Renal cortical epithelial cell (primary cell): ENCODE results near the gene ITGB6. TPM values are rescaled to one million over a fixed set of nuclear protein-coding genes. Genes with fewer than 3 reads are reported as not detected.
A peak's percentile ranks its signal among the peaks of the same experiment; 100 is the strongest.

Source experiments
- DNase-seq: peaks from one replicate; pipeline ENCODE4 v3.0.0-alpha.2; 2011; ENCODE audit warnings: low read depth
- total RNA-seq: library from RNA; depleted of rRNA; stranded (reverse); fragments of >200 nt; gene quantifications from 2 replicates; pipeline ENCODE4 v1.2.3, GENCODE V29; 2014

ITGB6 gene
- total RNA-seq, 1 donor from 2014 or later = 259 TPM

DNA sequence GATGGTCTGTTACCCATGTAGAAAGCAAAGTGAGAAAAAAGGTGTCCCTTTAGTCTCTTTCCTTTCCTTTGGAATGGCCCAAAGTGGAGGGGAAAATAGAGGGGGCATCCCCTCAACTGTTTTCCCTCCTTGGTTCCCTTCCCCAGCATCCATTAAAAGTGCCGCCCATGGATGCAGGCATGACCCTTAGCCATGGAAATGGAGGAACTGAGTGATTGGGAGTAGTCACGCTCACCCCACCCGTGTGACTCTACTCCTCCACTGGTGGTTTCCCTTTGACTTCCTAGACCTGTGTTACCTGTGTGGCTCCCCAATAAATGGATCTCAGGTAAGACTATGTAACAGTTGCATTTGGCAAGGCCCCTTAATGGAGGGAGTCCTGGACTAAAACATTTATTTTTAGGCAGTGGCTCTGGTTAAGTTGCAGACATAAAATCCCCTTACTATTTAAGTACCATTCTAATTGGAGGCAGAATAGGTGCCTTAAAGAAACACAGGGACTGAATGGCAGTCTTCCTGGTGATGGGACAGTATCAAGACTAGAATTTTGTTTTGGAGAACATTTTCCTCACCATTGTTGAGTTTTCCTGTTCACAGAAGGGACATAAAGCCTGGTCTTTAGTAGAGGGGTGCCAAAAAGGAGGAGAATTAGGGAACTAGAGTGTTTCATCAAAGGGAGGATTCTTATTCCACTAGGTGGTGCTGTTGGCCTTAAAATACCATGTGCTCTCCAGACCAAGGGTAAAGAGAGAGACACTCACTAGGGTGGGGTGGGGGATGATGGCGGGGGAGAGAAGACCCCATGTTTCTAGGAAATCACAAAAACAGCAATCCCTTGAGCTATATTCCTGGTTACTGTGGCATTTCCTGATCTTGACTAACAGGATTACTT, 112.0 kb downstream of the ITGB6 start:
- DNase-seq = no peak

- no peak for DNase-seq
These were observed 114.4 kb downstream of the ITGB6 start for GRCh38 chr2:160085662-160086061.

GRCh38 chr2:160077912-160078810, 121.9 kb downstream of the ITGB6 start:
- DNase-seq = peak; percentile 57

DNA sequence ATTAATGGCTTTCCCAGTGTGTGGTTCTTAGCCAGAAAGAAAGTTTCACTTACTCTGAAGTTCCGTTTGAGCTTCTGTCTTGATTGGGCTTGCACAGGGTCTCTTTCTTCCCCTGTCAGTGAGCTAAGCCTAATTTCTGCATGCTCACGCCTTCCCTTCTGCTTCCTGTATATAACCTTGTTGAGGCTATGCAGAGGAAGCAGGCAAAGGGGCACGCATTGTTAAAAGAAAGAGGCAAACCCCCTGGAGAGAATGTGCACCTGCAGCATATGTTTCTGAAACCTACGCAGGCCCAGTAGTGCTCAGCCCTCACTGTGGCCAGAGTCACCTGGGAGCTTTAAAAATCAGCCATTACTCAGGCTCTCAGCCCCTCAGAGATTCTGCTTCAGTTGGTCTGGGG, 123.2 kb downstream of the ITGB6 start:
- no peak for DNase-seq

GRCh38 chr2:160076241-160076640, 123.8 kb downstream of the ITGB6 start:
- DNase-seq = peak; percentile 49

GRCh38 chr2:160075171-160075570, 124.9 kb downstream of the ITGB6 start:
- DNase-seq = no peak

DNA sequence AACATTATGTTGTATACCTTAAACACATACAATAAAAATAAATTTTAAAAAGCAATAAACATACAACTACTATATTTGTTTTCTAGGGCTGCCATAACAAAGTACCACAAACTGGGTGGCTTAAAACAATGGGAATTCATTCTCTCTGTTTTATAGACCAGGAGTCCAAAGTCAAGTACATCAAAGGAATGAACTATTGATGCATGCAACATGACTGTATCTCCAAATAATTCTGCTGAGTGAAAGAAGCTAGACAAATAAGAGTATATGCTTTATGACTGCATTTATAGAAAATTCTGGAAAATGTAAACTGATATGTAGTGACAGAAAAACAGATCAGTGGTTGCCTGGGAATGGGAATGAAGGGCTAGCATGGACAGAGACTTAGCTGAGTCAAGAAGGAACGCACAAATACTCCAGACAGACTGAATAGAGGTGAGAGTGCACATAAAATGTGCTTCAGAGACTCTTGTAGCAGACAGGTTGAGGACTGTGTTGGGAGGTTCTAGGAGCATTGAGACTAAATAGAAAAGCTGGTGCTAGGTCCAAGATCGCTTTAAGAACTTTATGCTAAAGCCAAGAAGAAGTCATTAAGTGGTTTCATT, 126.7 kb downstream of the ITGB6 start:
- DNase-seq = no peak

DNA sequence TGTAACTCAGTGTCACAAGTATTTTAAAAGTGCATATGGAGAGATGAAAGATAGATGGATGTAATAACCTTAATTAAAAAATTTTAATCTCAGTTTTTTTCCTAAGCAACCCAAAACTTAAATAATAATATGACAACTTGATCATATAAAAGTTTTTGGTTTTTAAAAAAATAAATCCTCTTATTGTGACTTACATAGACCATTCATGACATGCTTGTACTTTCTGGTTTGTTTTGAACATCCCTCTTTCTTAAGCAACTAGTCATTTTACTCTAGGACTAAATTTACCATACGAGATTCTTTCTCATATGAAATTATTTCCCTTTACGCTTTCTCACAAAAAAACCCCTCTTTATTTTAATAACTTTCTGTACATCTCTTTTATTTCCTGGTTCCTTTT, 131.2 kb downstream of the ITGB6 start:
- DNase-seq = no peak

DNA sequence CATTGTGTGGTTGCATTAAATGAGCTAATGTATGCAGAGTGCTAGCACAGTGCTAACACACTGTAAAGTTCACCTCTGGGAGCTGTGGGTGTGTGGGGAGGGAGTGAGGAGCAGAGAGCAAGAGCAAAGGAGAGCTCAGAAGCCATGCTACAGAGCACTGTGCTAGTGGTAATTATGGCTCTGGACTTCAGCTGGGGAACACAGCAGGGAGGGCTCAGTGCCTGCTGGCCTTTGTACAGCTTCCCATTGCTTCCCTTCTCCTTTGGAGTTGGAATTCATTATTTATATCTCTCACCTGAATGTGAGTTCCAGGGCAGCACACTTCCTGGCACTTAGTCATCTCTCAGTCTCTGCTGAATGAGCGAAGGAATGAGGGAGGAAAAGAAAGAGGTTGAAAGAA, 135.2 kb downstream of the ITGB6 start:
- no peak for DNase-seq

DNA sequence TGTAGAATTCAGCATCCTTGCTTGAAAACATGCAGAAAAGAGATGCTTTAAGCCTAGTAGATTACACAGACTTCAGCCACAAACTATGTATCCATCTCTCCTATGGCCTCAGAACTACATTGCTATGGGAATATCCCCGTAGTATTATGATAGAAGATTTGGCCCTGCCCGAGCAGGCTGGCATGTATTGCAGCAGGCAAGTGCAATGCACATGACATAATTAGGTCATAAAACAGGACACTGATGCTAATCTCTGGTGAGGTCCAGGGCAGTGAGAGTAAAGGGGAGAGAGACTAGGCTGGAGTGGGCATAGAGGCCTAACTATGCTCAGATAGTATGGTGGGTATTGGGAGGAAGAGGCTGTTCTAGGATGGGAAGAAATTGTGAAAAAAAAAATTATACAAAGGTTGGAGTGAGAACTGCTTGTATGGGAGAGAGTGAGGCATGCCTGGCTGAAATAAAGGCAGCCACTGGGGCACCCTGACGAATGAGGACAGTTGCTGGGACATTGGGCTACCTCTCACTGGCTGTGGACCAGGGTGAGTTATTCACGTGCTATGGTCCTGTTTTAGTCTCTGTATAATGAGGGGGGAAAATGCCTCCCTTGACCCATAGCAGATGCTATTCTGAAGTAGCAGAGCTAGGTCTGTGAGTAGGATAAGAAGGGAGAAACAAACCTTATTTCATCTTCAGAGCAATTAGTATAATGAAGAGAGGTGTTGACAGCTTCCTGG, 136.0 kb downstream of the ITGB6 start:
- no peak for DNase-seq

- DNase-seq = peak; percentile 13
These were observed 136.8 kb downstream of the ITGB6 start for GRCh38 chr2:160063271-160063670.

GRCh38 chr2:160062292-160063005, 137.6 kb downstream of the ITGB6 start, which contains the start of gene PLA2R1:
TSS of gene PLA2R1 (minus strand) at chr2:160062615. CDS start at chr2:160062403, 212 bp downstream.
- DNase-seq = peak; percentile 20

GRCh38 chr2:160061944-160062291, 138.2 kb downstream of the ITGB6 start:
- DNase-seq = no peak

- DNase-seq = no peak
These were observed 138.5 kb downstream of the ITGB6 start for GRCh38 chr2:160061533-160061932.

DNA sequence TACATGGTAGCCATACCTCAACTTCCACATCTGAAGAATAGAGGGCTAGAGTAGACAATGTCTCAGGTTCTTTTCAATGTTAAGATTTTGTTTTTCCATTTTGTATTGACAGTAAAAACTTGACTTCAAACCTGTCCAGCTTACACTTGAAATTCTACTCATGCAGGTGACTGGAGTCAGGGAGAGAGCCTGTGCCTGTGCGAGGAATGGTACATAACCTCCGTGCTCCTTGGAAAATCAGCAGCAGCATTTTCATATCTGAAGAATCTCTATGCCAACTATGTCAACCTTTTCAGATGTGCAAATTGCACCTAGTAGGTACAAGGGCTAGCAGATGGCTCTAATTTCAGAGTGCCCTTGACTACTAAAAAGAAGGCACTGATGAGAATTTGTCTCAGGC, 139.8 kb downstream of the ITGB6 start:
- DNase-seq = no peak

DNA sequence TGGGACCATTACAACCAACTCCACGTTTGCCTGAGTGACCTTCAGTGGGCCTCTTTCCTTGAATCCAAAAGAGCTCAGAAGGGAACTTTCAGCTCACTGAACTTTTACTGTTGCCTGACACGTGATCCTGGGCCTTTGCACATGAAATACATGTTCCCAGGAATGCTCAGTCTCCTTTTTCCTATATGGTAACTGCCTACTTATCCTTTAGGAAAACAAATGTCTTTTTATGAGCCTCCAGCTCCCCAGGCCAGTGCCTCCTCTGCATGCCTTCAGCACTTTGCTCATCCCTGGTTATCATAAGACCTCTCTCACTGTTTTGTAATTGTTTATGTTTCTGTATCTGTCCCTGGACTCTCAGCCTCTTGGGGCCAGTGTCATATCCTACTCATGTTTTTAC, 142.7 kb downstream of the ITGB6 start:
- DNase-seq = no peak

- no peak for DNase-seq
These were observed 144.4 kb downstream of the ITGB6 start for GRCh38 chr2:160055726-160056108.

GRCh38 chr2:160054984-160055725, 144.9 kb downstream of the ITGB6 start:
- DNase-seq = no peak

GRCh38 chr2:160053946-160054345, 146.1 kb downstream of the ITGB6 start:
- DNase-seq = no peak

DNA sequence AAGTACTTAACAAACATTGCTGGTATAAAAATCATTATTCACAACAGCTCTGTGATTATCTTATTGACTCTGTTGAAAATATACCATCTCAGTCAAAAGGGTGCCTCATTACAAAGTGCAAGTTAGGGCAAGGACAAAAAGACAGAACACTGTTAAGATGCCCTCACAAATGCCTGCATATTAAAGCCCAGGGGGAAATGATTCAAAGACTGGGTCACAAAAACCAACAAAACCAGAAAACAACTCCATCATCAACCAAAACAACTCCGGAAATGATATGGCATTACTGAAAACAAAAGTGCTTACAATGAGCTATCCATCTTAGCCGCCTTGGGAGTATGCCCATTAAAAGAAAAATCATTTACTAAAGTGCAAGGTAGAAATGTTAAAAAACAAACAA, 147.5 kb downstream of the ITGB6 start:
- DNase-seq = no peak
